Mesendoderm (in vitro differentiated cells): Measurements from ENCODE around the gene SHLD2.
"Not testable (repeated sequence)": the region's sequence is repeated elsewhere in the genome, so short reads cannot be mapped to it uniquely, and the experiment has no call there.

Experiments
- DNase-seq: peaks from one replicate; pipeline ENCODE4 v3.0.0; 2013
- H2AK5ac ChIP-seq: 2 replicates; pipeline ENCODE4 v1.6.1; 2013; ENCODE audit warnings: low read length, inconsistent platforms
- H2BK120ac ChIP-seq: 2 replicates; pipeline ENCODE4 v1.6.1; 2013; ENCODE audit warnings: low read depth, mild to moderate bottlenecking, low read length, moderate library complexity, mixed read lengths
- H2BK15ac ChIP-seq: replicated peaks from 2 replicates; pipeline ENCODE4 v1.6.1; 2013; ENCODE audit warnings: low read depth, mild to moderate bottlenecking, moderate library complexity
- H2BK5ac ChIP-seq: 2 replicates; pipeline ENCODE4 v1.6.1; 2013; ENCODE audit warnings: low read length, inconsistent platforms
- H3K18ac ChIP-seq: 2 replicates; pipeline ENCODE4 v1.6.1; 2013; ENCODE audit warnings: mild to moderate bottlenecking, low read length, mixed read lengths
- H3K23ac ChIP-seq: one replicate; pipeline ENCODE4 v1.6.1; 2013; ENCODE audit warnings: low read length
- H3K27ac ChIP-seq: 2 replicates; pipeline ENCODE4 v1.5.1; 2013; ENCODE audit warnings: low read depth, mild to moderate bottlenecking, inconsistent platforms, low read length, moderate library complexity
- H3K27me3 ChIP-seq: 2 replicates; pipeline ENCODE4 v1.6.1; 2013; ENCODE audit warnings: low read length, control low read depth, mild to moderate bottlenecking, inconsistent platforms; ENCODE audit not compliant: insufficient read depth, poor library complexity
- H3K36me3 ChIP-seq: 2 replicates; pipeline ENCODE4 v1.6.1; 2013; ENCODE audit warnings: low read length, inconsistent platforms; ENCODE audit not compliant: control insufficient read depth, insufficient read depth
- H3K4ac ChIP-seq: one replicate; pipeline ENCODE4 v1.6.1; 2013; ENCODE audit warnings: low read depth, mild to moderate bottlenecking, low read length, moderate library complexity
- H3K4me1 ChIP-seq: 2 replicates; pipeline ENCODE4 v1.6.1; 2013; ENCODE audit warnings: low read depth, low read length, inconsistent platforms; ENCODE audit not compliant: control insufficient read depth
- H3K4me2 ChIP-seq: 2 replicates; pipeline ENCODE4 v1.6.1; 2013; ENCODE audit warnings: low read length
- H3K4me3 ChIP-seq: 2 replicates; pipeline ENCODE4 v1.5.1; 2013; ENCODE audit warnings: mild to moderate bottlenecking, low read length
- H3K56ac ChIP-seq: one replicate; pipeline ENCODE4 v1.6.1; 2013; ENCODE audit warnings: low read length
- H3K79me1 ChIP-seq: 2 replicates; pipeline ENCODE4 v1.6.1; 2013; ENCODE audit warnings: low read length, inconsistent platforms
- H3K79me2 ChIP-seq: 2 replicates; pipeline ENCODE4 v1.6.1; 2013; ENCODE audit warnings: mild to moderate bottlenecking, low read length; ENCODE audit not compliant: control insufficient read depth, insufficient read depth
- H3K9ac ChIP-seq: 2 replicates; pipeline ENCODE4 v1.6.1; 2013; ENCODE audit warnings: low read length, inconsistent platforms
- H4K5ac ChIP-seq: one replicate; pipeline ENCODE4 v1.6.1; 2013; ENCODE audit warnings: low read length
- H4K8ac ChIP-seq: one replicate; pipeline ENCODE4 v1.6.1; 2013; ENCODE audit warnings: low read depth, mild to moderate bottlenecking, control low read depth, low read length, moderate library complexity
- WGBS: extraction: QIAGEN DNeasy Blood & Tissue Kit; methylation state at CpG from one replicate; pipeline ENCODE4 v1.1.7; 2013; ENCODE audit warnings: low lambda C conversion rate, missing lambda C conversion rate; ENCODE audit not compliant: insufficient coverage; ENCODE audit errors: extremely low coverage; 5-methylcytosine and 5-hydroxymethylcytosine counted together

The SHLD2 gene

GRCh38 chr10:87134440-87134839, 39.4 kb downstream of the SHLD2 start:
- DNase-seq, result peak; percentile 19
- not testable (repeated sequence) for H3K27ac ChIP-seq, H3K4me2 ChIP-seq, H3K36me3 ChIP-seq, H4K5ac ChIP-seq, H3K79me2 ChIP-seq, H3K9ac ChIP-seq, H3K79me1 ChIP-seq, H3K27me3 ChIP-seq, H3K4me1 ChIP-seq, H4K8ac ChIP-seq, H3K18ac ChIP-seq, H3K4ac ChIP-seq, H3K23ac ChIP-seq, H2BK120ac ChIP-seq, H2AK5ac ChIP-seq, H3K4me3 ChIP-seq, H2BK15ac ChIP-seq, H2BK5ac ChIP-seq, H3K56ac ChIP-seq
- no CpG with 5 or more reads among the region's 2 CpGs for WGBS

DNA sequence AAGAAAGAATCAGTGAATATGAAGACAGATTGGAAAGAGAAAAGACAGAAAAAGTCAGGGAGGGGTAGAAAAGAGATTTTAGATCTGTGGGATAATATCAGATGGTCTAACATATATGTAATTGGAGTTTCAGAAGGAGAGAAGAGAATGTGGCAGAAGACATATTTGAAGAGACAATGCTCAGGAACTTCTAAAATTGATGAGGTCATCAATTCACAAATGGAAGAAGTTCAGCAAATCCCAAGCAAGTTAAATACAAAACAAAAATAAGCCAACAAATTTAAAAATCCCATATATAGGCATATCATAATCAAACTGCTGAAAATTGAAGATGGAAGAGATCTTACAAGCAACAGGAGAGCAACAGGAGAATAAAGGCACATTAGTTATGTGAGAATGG, 42.5 kb downstream of the SHLD2 start:
- DNase-seq, H3K36me3 ChIP-seq, H4K5ac ChIP-seq, H3K9ac ChIP-seq, H3K4me3 ChIP-seq, H3K18ac ChIP-seq, H3K23ac ChIP-seq, H4K8ac ChIP-seq, H3K27me3 ChIP-seq, H3K79me2 ChIP-seq, H3K79me1 ChIP-seq, H2AK5ac ChIP-seq, H3K27ac ChIP-seq, H3K4ac ChIP-seq, H2BK5ac ChIP-seq, H2BK120ac ChIP-seq, H3K56ac ChIP-seq, H2BK15ac ChIP-seq, H3K4me1 ChIP-seq, H3K4me2 ChIP-seq: not testable (repeated sequence)

DNA sequence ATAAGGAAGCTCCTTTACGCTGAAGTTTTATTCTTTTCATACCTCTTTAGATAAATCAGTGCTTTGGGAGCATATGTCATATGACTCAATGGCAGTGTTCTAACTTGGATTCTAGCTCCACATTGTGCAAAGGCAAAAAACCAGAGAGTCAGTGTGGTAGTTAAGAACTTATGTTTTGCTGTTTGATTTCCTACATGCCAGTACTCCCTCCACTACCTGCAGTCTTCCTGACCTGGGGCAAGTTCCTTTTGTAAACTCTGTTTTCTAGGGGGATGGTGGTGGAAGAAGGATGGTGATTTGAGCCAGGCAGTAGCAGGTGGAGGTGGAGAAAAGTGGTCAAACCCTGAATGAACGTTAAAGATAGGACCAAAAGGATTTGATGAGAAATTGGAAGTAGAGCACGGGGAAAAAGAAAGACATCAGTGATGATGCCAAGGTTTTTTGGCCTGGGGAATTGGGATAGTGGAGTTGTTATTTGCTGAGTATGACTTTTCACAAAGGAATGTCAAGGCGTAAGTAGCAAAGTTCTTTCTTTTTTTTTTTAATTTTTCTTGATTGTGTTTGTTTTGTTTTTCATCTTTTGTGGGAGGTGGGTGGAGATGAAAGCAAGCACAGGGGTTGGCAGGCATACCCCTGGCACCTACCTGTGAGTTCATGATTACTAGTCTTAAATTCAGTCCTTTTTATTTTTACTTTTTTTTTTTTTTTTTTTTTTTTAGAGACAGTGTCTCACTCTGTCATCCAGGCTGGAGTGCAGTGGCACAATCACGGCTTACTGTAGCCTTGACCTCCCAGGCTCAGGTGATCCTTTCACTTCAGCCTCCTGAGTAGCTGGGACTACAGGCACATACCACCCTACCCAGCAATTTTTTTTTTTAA, 47.5 kb downstream of the SHLD2 start:
- H4K8ac ChIP-seq, H3K36me3 ChIP-seq, H3K4me1 ChIP-seq, H3K27ac ChIP-seq, H3K27me3 ChIP-seq, H3K9ac ChIP-seq, H3K4me3 ChIP-seq, H3K56ac ChIP-seq, H3K79me2 ChIP-seq, H3K4ac ChIP-seq, H2BK5ac ChIP-seq, H4K5ac ChIP-seq, H3K23ac ChIP-seq, H2AK5ac ChIP-seq, H2BK15ac ChIP-seq, H3K4me2 ChIP-seq, H3K18ac ChIP-seq, H3K79me1 ChIP-seq, H2BK120ac ChIP-seq: not testable (repeated sequence)
- peak; percentile 17 for DNase-seq
- no CpG with 5 or more reads among the region's 5 CpGs for WGBS

DNA sequence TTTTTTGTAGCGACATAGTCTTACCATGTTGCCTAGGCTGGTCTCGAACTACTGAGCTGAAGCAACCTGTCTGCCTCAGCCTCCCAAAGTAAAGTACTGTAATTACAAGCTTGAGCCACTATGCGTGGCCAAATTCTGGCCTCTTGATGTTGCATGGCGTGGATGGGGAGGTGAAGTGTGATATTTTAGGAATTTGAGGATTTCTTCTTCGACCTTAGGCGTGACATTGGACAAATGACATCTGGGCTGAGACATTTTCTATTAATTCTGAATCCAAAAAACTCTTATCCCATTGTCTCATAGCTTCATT, 48.1 kb downstream of the SHLD2 start:
- not testable (repeated sequence) for H4K5ac ChIP-seq, H4K8ac ChIP-seq, H2BK15ac ChIP-seq, H3K27me3 ChIP-seq, H3K4me3 ChIP-seq, H3K23ac ChIP-seq, H3K4me2 ChIP-seq, H3K9ac ChIP-seq, H3K27ac ChIP-seq, H3K36me3 ChIP-seq, H2BK120ac ChIP-seq, H3K79me2 ChIP-seq, H3K79me1 ChIP-seq, H3K56ac ChIP-seq, H2BK5ac ChIP-seq, H2AK5ac ChIP-seq, H3K18ac ChIP-seq, H3K4ac ChIP-seq, H3K4me1 ChIP-seq
- no CpG with 5 or more reads among the region's 6 CpGs for WGBS
- DNase-seq, result peak; percentile 65

DNA sequence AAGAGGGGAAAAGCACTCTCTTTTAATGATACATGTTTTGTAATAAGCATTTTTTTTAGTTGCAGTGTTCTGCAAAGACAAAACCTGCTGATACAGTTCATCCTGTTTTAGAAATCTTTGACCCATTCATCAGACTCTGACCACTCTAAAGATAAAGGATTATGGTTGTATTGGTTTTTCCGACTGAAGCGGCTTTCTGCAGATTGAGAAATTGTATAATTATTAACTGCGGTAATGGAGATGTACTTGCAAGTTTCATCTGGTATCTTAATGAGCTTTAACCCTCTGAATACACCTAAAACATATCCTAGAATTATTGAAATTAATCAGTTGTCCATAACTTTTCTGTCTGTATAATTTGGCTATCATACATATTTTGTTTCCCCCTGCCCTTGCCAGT, 50.6 kb downstream of the SHLD2 start:
- not testable (repeated sequence) for H3K23ac ChIP-seq, H3K4me3 ChIP-seq, H3K18ac ChIP-seq, H3K36me3 ChIP-seq, H3K4me1 ChIP-seq, H3K27me3 ChIP-seq, H3K79me2 ChIP-seq, H2BK15ac ChIP-seq, H3K56ac ChIP-seq, H2BK5ac ChIP-seq, DNase-seq, H4K5ac ChIP-seq, H2AK5ac ChIP-seq, H3K27ac ChIP-seq, H3K9ac ChIP-seq, H3K79me1 ChIP-seq, H4K8ac ChIP-seq, H3K4me2 ChIP-seq, H2BK120ac ChIP-seq, H3K4ac ChIP-seq
- no CpG with 5 or more reads among the region's 3 CpGs for WGBS

DNA sequence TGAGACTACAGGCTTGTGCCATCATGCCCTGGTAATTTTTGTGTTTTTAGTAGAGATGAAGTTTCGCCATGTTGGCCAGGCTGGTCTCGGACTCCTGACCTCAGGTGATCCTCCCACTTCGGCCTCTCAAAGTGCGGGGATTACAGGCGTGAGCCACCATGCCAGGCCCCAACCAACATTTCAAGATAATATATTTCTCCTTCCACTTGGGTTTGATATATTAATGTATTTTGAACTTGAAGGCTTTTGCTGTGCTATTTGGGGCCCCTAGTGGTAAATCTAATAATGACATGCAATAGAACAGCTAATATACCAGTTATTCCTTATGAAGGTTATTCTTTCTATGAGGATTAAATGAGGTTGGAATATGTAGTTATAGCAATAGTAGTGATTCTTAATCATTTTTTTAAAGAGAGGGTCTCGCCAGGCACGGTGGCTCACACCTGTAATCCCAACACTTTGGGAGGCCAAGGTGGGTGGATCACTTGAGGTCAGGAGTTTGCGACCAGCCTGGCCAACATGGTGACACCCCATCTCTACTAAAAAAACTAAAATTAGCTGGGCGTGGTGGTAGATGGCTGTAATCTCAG, 54.1 kb downstream of the SHLD2 start:
- H3K4me3 ChIP-seq, H2AK5ac ChIP-seq, H2BK120ac ChIP-seq, H3K23ac ChIP-seq, H3K4me2 ChIP-seq, H4K5ac ChIP-seq, H3K27ac ChIP-seq, H3K36me3 ChIP-seq, H4K8ac ChIP-seq, H3K56ac ChIP-seq, H3K4me1 ChIP-seq, DNase-seq, H2BK5ac ChIP-seq, H3K9ac ChIP-seq, H3K4ac ChIP-seq, H3K27me3 ChIP-seq, H3K79me2 ChIP-seq, H3K79me1 ChIP-seq, H3K18ac ChIP-seq, H2BK15ac ChIP-seq: not testable (repeated sequence)
- no CpG with 5 or more reads among the region's 9 CpGs for WGBS
